ENCODE results near the gene XRCC1.

XRCC1 gene

GRCh38 chr19:43496960-43497359 lies 78.4 kb downstream of the XRCC1 start:
- no peak for DNase-seq (ENCODE audit: low read depth in 1 of 2, low spot score in 1 of 2)
- TF ChIP-seq CTCF (IDR thresholded peaks at IDR 0.05; ENCODE audit: insufficient read depth, low read length) (no peak), GABPA (IDR thresholded peaks at IDR 0.05; ENCODE audit: low read depth) (no peak), POLR2AphosphoS5 (IDR thresholded peaks at IDR 0.05; ENCODE audit: low read depth) (no peak), SPI1 (IDR thresholded peaks at IDR 0.05; ENCODE audit: borderline replicate concordance, low read depth) (no peak), REST (IDR thresholded peaks at IDR 0.05; ENCODE audit: insufficient replicate concordance, low read depth) (no peak)
- Histone ChIP-seq H3K4me3 (replicated peaks; ENCODE audit: insufficient read depth, low read length) (no peak overlapping the region), H3K27ac (replicated peaks) (no peak overlapping the region), H3K27me3 (ENCODE audit: insufficient read depth, poor library complexity, severe bottlenecking) (no peaks in the 10 kb centered on the region)

GRCh38 chr19:43495082-43495481 lies 80.2 kb downstream of the XRCC1 start:
- TF ChIP-seq POLR2AphosphoS5 (IDR thresholded peaks at IDR 0.05; ENCODE audit: low read depth), result no peak
- TF ChIP-seq CTCF (IDR thresholded peaks at IDR 0.05; ENCODE audit: insufficient read depth, low read length), result no peak
- no peak for TF ChIP-seq REST (IDR thresholded peaks at IDR 0.05; ENCODE audit: insufficient replicate concordance, low read depth)
- TF ChIP-seq GABPA (IDR thresholded peaks at IDR 0.05; ENCODE audit: low read depth), result no peak
- TF ChIP-seq SPI1 (IDR thresholded peaks at IDR 0.05; ENCODE audit: borderline replicate concordance, low read depth), result no peak
- Histone ChIP-seq H3K27ac (replicated peaks) (no peak overlapping the region), H3K27me3 (ENCODE audit: insufficient read depth, poor library complexity, severe bottlenecking) (no peaks in the 10 kb centered on the region), H3K4me3 (replicated peaks; ENCODE audit: insufficient read depth, low read length) (no peak overlapping the region)
- DNase-seq (ENCODE audit: low read depth in 1 of 2, low spot score in 1 of 2), result no peak

All from HL-60 (cell line).